ENCODE data around the gene ARID3A. TPM values are rescaled to one million over a fixed set of nuclear protein-coding genes. Genes with fewer than 3 reads are reported as not detected.
A peak's percentile ranks its signal among the peaks of the same experiment; 100 is the strongest.

Gene ARID3A
- total RNA-seq, 1 donor from 2014 or later, result 2.6 TPM

DNA sequence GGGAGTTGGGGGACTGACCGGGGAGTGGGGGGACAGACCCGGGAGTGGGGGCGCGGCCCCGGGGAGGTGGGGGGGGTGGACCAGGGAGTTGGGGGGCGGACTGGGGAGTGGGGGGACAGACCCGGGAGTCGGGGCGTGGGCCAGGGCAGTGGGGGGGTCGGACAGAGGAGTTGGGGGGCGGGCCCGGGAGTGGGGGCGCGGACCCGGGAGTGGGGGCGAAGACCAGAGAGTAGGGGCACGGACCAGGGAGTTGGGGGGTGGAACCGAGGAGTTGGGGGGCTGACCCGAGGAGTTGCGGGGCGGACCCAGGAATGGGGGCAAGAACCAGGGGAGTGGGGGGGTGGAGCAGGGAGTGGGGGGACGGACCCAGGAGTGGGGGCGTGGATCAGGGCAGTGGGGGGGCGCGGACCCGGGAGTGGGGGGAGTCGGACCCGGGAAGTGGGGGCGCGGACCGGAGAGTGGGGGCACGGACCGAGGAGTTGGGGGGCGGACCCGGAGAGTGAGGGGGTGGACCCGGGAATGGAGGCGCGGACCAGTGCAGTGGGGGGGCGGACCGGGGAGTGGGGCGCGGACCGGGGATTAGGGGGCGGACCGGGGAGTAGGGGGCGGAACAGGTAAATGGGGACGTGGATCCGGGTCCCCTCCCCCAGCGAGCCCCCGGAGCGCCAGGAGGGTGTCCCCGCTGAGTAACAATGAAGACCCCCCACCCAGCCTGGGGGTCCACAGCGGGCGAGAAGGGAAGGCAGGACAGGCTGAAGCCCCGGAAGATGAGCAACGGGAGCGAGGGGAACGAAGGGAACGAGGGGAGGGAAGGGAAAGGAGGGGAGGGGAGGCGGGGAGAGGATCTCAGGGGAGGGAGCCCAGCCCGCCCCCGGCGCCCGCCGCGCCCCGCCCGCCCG is 13.4 kb upstream of the ARID3A start:
- H3K4me3 ChIP-seq (ENCODE audit: low read length in 3 of 3), result peak overlapping the region; percentile 72 to 80 (median 78)
- no peaks in the 10 kb centered on the region for H3K9me3 ChIP-seq (ENCODE audit: control insufficient read depth in 3 of 3, low read length in 3 of 3)
- peak overlapping the region; percentile 57 to 81 (median 59) for H3K9ac ChIP-seq (ENCODE audit: low read depth in 1 of 3, low read length in 3 of 3)
- peaks cover 7% of the 10 kb centered on the region in 3 donors for H3K4me1 ChIP-seq (ENCODE audit: control insufficient read depth in 3 of 3, insufficient read depth in 3 of 3, low read length in 3 of 3)
- H3K27ac ChIP-seq (ENCODE audit: low read depth, low read length), result peak overlapping the region; percentile 68
- peaks cover 3 to 9% (median 8%) of the 10 kb centered on the region in 3 donors for H3K27me3 ChIP-seq (ENCODE audit: control insufficient read depth in 3 of 3, insufficient read depth in 3 of 3, low read length in 3 of 3)
- no peaks in the 10 kb centered on the region for H3K36me3 ChIP-seq (ENCODE audit: control insufficient read depth in 3 of 3, insufficient read depth in 3 of 3, low read length in 3 of 3)

DNA sequence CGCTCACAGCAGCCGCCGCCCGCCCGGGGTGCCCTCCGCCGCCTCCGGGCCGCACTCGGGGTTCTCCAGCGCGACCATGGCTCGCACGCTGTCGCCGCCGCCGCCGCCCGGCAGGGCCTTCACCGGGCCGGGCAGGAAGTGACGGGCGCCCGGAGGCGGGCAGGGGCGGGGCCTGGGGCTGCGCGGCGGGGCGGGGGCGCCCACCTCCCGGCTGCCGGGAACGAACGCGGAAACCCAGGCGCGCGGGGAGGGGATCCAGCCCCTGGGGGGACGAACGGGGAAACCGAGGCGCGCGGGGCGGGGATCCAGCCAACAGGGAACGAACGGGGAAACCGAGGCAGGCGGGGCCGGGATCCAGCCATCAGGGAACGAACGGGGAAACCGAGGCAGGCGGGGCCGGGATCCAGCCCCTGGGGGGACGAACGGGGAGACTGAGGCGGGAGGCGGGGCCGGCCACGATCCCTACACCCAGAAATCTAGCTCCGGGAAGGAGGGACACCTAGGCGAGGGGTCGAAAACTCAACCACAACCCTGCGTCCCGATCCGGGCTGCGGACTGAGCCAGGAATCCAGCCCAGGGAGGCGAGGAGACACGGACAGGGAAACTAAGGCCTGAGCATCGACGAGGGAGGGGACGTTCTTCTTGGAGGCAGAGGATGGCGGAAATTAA is 12.6 kb upstream of the ARID3A start, which contains the start of gene R3HDM4:
Gene R3HDM4, minus strand, starts transcription at position 140 of the 669 bp plus-strand sequence. Its CDS starts 62 bp downstream, at position 78.
- Histone ChIP-seq H3K9me3 (ENCODE audit: control insufficient read depth in 3 of 3, low read length in 3 of 3) (no peaks in the 10 kb centered on the region), H3K36me3 (ENCODE audit: control insufficient read depth in 3 of 3, insufficient read depth in 3 of 3, low read length in 3 of 3) (no peaks in the 10 kb centered on the region), H3K9ac (ENCODE audit: low read depth in 1 of 3, low read length in 3 of 3) (peak within 1 kb of the TSS; percentile 85 to 93 (median 90)), H3K4me1 (ENCODE audit: control insufficient read depth in 3 of 3, insufficient read depth in 3 of 3, low read length in 3 of 3) (peaks cover 9 to 10% (median 10%) of the 10 kb centered on the region in 3 donors), H3K27ac (ENCODE audit: low read depth, low read length) (peak within 1 kb of the TSS; percentile 75), H3K4me3 (ENCODE audit: low read length in 3 of 3) (peak within 1 kb of the TSS; percentile 86), H3K27me3 (ENCODE audit: control insufficient read depth in 3 of 3, insufficient read depth in 3 of 3, low read length in 3 of 3) (peaks cover 11 to 16% (median 16%) of the 10 kb centered on the region in 3 donors)

DNA sequence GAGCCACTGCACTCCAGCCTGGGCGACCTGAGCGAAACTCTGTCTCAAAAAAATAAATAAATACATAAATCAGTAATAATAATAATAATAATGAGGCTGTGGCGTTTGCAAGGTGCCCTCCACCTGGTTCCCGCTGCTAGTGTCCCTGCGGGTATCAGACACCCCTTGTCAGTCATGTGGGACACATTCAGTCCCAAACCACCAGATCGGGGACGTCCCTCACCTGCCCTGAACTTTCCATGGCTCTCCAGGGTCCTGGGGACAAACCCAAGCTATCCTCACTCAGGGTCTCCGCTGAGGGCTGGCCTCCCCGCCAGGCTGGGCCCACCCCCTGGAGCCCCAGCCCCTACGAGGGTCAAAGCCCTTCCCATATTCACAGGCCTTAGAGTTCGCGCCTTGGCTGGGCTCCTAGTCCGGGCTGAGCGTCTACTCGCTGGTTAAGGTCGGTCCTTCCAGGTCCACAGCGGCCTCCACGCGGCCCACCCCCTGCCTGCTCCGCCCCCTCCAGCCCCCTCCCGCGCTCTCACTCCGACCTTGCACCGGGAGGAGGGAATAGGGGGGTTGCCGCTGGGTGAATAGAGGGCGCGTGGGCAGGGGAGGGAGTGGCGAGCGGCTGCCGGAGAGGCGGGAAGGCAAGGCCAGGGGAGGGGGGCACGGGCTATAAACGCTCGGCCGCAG is 9.1 kb upstream of the ARID3A start:
- H3K27me3 ChIP-seq (ENCODE audit: control insufficient read depth in 3 of 3, insufficient read depth in 3 of 3, low read length in 3 of 3), result peaks cover 35 to 43% (median 39%) of the 10 kb centered on the region in 3 donors
- H3K4me1 ChIP-seq (ENCODE audit: control insufficient read depth in 3 of 3, insufficient read depth in 3 of 3, low read length in 3 of 3), result peaks cover 10 to 19% (median 11%) of the 10 kb centered on the region in 3 donors
- H3K27ac ChIP-seq (ENCODE audit: low read depth, low read length), result no peak overlapping the region
- H3K9ac ChIP-seq (ENCODE audit: low read depth in 1 of 3, low read length in 3 of 3), result no peak overlapping the region
- no peaks in the 10 kb centered on the region for H3K9me3 ChIP-seq (ENCODE audit: control insufficient read depth in 3 of 3, low read length in 3 of 3)
- no peak overlapping the region for H3K4me3 ChIP-seq (ENCODE audit: low read length in 3 of 3)
- H3K36me3 ChIP-seq (ENCODE audit: control insufficient read depth in 3 of 3, insufficient read depth in 3 of 3, low read length in 3 of 3), result no peaks in the 10 kb centered on the region

DNA sequence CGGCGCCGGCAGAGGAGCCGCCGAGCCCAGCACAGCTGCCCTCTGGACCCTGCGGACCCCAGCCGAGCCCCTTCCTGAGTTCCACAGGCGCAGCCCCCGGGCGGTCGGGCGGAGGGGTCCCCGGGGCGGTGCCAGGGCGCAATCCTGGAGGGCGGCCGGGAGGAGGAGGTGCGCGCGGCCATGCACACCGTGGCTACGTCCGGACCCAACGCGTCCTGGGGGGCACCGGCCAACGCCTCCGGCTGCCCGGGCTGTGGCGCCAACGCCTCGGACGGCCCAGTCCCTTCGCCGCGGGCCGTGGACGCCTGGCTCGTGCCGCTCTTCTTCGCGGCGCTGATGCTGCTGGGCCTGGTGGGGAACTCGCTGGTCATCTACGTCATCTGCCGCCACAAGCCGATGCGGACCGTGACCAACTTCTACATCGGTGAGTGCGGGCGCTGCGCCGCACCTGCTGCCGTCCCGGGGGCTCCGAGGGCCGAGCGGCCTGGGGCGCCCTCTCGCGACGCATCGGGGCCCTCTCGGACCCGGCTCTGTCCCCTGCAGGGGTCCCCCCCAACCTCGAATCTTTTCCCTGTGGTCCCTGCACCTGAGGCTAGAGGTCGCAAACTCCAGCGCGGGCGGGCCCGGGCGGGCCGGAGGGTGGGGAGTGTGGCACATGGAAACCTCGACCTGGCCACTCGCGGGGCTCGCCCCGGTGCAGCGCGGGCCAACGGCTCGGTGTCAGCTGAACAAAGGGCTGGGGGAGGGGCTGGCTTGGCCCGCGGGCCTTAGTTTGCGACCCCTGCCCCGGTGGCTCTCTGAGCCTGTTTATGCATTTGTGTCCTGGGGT is 8.3 kb upstream of the ARID3A start, which contains the start of gene KISS1R:
Gene KISS1R, plus strand, starts transcription at position 11 of the 829 bp plus-strand sequence. Its CDS starts 170 bp downstream, at position 181.
- peaks cover 35 to 43% (median 39%) of the 10 kb centered on the region in 3 donors for H3K27me3 ChIP-seq (ENCODE audit: control insufficient read depth in 3 of 3, insufficient read depth in 3 of 3, low read length in 3 of 3)
- H3K27ac ChIP-seq (ENCODE audit: low read depth, low read length), result no peak within 1 kb of the TSS
- peaks cover 11 to 21% (median 13%) of the 10 kb centered on the region in 3 donors for H3K4me1 ChIP-seq (ENCODE audit: control insufficient read depth in 3 of 3, insufficient read depth in 3 of 3, low read length in 3 of 3)

DNA sequence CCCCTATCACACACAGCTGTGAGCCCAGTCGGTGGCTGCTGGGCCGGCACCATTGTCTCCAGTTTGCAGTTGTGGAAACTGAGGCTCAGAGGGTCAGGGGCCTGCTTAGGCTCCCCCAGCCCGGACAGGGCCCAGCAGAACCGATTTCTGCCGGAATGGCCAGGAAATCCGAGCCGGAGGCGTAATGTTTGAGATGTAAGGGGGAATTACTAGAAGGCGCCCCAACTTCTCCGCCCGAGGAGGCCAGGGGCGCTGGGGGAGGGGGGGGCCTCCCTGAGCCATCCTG is 7.7 kb upstream of the ARID3A start:
- H3K27me3 ChIP-seq (ENCODE audit: control insufficient read depth in 3 of 3, insufficient read depth in 3 of 3, low read length in 3 of 3), result peaks cover 35 to 43% (median 39%) of the 10 kb centered on the region in 3 donors
- H3K27ac ChIP-seq (ENCODE audit: low read depth, low read length), result no peak overlapping the region
- no peak overlapping the region for H3K4me3 ChIP-seq (ENCODE audit: low read length in 3 of 3)
- H3K9ac ChIP-seq (ENCODE audit: low read depth in 1 of 3, low read length in 3 of 3), result no peak overlapping the region
- H3K9me3 ChIP-seq (ENCODE audit: control insufficient read depth in 3 of 3, low read length in 3 of 3), result no peaks in the 10 kb centered on the region
- H3K4me1 ChIP-seq (ENCODE audit: control insufficient read depth in 3 of 3, insufficient read depth in 3 of 3, low read length in 3 of 3), result peaks cover 11 to 21% (median 13%) of the 10 kb centered on the region in 3 donors
- H3K36me3 ChIP-seq (ENCODE audit: control insufficient read depth in 3 of 3, insufficient read depth in 3 of 3, low read length in 3 of 3), result no peaks in the 10 kb centered on the region

More for the DNA sequence above, 8.3 kb upstream of the ARID3A start, which contains the start of gene KISS1R:
- Histone ChIP-seq H3K9me3 (ENCODE audit: control insufficient read depth in 3 of 3, low read length in 3 of 3) (no peaks in the 10 kb centered on the region), H3K36me3 (ENCODE audit: control insufficient read depth in 3 of 3, insufficient read depth in 3 of 3, low read length in 3 of 3) (no peaks in the 10 kb centered on the region), H3K9ac (ENCODE audit: low read depth in 1 of 3, low read length in 3 of 3) (peak within 1 kb of the TSS in 2 of 3 donors; percentile 33 to 45), H3K4me3 (ENCODE audit: low read length in 3 of 3) (peak within 1 kb of the TSS in 1 of 3 donors; percentile 43)

DNA sequence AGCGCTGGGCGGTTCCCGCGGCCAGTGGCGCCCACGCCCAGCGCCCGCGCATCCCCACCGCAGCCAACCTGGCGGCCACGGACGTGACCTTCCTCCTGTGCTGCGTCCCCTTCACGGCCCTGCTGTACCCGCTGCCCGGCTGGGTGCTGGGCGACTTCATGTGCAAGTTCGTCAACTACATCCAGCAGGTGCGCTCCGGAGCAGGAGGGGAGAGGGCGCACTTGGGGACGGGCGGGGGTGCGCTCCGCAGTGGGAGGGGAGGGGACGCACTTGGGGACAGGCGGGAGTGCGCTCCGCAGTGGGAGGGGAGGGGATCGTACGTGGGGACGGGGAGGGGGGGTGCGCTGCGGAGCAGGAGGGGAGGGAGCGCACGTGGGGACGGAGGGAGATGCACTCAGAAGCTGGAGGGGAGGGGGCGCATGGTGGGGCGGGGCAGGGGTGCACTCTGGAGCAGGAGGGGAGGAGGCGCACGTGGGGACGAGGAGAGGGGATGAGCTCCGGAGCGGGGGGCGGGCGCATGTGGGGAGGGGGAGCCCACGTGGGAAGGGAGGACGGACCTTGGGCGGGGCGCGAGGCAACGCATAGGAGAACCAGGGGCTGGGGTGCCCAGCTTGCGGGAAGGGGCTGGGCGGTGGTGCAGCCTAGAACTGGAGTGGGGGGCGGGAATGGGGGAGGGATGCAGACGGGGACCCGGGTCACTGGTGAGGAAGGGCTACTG is 7.2 kb upstream of the ARID3A start:
- Histone ChIP-seq H3K36me3 (ENCODE audit: control insufficient read depth in 3 of 3, insufficient read depth in 3 of 3, low read length in 3 of 3) (no peaks in the 10 kb centered on the region), H3K27me3 (ENCODE audit: control insufficient read depth in 3 of 3, insufficient read depth in 3 of 3, low read length in 3 of 3) (peaks cover 35 to 43% (median 39%) of the 10 kb centered on the region in 3 donors), H3K4me1 (ENCODE audit: control insufficient read depth in 3 of 3, insufficient read depth in 3 of 3, low read length in 3 of 3) (peaks cover 10 to 17% (median 10%) of the 10 kb centered on the region in 3 donors), H3K9me3 (ENCODE audit: control insufficient read depth in 3 of 3, low read length in 3 of 3) (no peaks in the 10 kb centered on the region), H3K4me3 (ENCODE audit: low read length in 3 of 3) (no peak overlapping the region), H3K27ac (ENCODE audit: low read depth, low read length) (no peak overlapping the region), H3K9ac (ENCODE audit: low read depth in 1 of 3, low read length in 3 of 3) (no peak overlapping the region)

DNA sequence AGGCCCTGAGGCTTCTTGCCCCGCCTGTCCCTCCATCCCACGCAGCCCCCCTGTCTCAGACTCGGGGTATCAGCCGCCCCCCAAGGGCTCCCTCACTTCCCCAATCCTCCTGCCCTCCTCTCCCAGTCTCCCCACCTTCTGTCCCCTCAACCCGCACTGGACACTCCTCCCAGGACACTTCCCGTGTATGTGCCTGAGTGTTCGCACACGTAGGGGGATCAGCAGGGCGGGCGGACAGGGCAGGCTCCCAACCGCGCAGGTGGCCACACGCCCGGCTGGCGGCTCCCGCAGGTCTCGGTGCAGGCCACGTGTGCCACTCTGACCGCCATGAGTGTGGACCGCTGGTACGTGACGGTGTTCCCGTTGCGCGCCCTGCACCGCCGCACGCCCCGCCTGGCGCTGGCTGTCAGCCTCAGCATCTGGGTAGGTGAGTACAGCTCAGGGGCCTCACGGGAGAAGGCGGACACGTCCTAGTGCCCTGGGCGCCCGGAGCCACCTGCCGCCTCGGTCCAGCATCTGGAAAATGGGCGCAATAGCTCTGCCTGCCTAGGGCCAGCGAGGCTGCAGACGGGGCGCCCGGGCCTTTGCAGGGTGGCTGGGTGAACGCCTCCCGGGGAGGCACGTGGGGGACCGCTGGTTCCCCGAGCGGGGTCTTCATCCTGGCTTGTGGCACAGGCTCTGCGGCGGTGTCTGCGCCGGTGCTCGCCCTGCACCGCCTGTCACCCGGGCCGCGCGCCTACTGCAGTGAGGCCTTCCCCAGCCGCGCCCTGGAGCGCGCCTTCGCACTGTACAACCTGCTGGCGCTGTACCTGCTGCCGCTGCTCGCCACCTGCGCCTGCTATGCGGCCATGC is 6.4 kb upstream of the ARID3A start:
- Histone ChIP-seq H3K4me1 (ENCODE audit: control insufficient read depth in 3 of 3, insufficient read depth in 3 of 3, low read length in 3 of 3) (peaks cover 8 to 16% (median 9%) of the 10 kb centered on the region in 3 donors), H3K4me3 (ENCODE audit: low read length in 3 of 3) (no peak overlapping the region), H3K27ac (ENCODE audit: low read depth, low read length) (no peak overlapping the region), H3K27me3 (ENCODE audit: control insufficient read depth in 3 of 3, insufficient read depth in 3 of 3, low read length in 3 of 3) (peaks cover 35 to 49% (median 39%) of the 10 kb centered on the region in 3 donors), H3K9ac (ENCODE audit: low read depth in 1 of 3, low read length in 3 of 3) (no peak overlapping the region), H3K9me3 (ENCODE audit: control insufficient read depth in 3 of 3, low read length in 3 of 3) (no peaks in the 10 kb centered on the region), H3K36me3 (ENCODE audit: control insufficient read depth in 3 of 3, insufficient read depth in 3 of 3, low read length in 3 of 3) (no peaks in the 10 kb centered on the region)

All from skeletal muscle tissue (tissue), 4 donors.